H1 (cell line): ENCODE data around the gene COL25A1. TPM values are rescaled to one million over a fixed set of nuclear protein-coding genes. Genes with fewer than 3 reads are reported as not detected.

Experiments used
- CTCF ChIA-PET: fragments of 300-600 bp; sonication (Branson Sonifier 250); formaldehyde crosslinking; loops from one replicate; lab custom pipeline; 2021; ENCODE audit not compliant: partially characterized antibody; lab: Charles Lee
- POLR2A ChIA-PET: fragments of 300-600 bp; sonication (Branson Sonifier 250); formaldehyde crosslinking; loops from one replicate; lab custom pipeline; 2021; ENCODE audit warnings: inconsistent platforms; ENCODE audit not compliant: partially characterized antibody; lab: Charles Lee
- DNase-seq, 2 experiments: peaks; one replicate each; pipeline versions ENCODE4 v3.0.0 to v3.0.0-alpha.2; 2010 to 2022; ENCODE audit warnings: low spot score in 2 of 2, low read depth in 1 of 2, mixed read lengths in 1 of 2
- FAIRE-seq: peaks from 2 replicates; lab custom pipeline; 2011; peaks lifted over from hg19 to GRCh38; lab: Jason Lieb, UNC
- H2AFZ ChIP-seq: 2 replicates; pipeline ENCODE4 v1.8.1; 2012; ENCODE audit warnings: low read length, inconsistent platforms
- H2AK5ac ChIP-seq: 2 replicates; pipeline ENCODE4 v1.6.1; 2013; ENCODE audit warnings: low read depth, low read length
- H2BK120ac ChIP-seq: replicated peaks from 2 replicates; pipeline ENCODE3; 2013; ENCODE audit warnings: low read depth, low read length, inconsistent platforms
- H2BK12ac ChIP-seq: 2 replicates; pipeline ENCODE4 v1.6.1; 2013; ENCODE audit warnings: low read depth, low read length
- H2BK15ac ChIP-seq: 2 replicates; pipeline ENCODE4 v1.6.1; 2013; ENCODE audit warnings: low read length
- H2BK20ac ChIP-seq: 2 replicates; pipeline ENCODE4 v1.6.1; 2013; ENCODE audit warnings: low read length
- H2BK5ac ChIP-seq: 2 replicates; pipeline ENCODE4 v1.6.1; 2013; ENCODE audit warnings: low read depth, low read length
- H3K14ac ChIP-seq: 2 replicates; pipeline ENCODE4 v1.6.1; 2013; ENCODE audit warnings: inconsistent platforms; ENCODE audit not compliant: insufficient read length
- H3K18ac ChIP-seq: 2 replicates; pipeline ENCODE4 v1.6.1; 2013; ENCODE audit warnings: low read length; ENCODE audit errors: extremely low read depth
- H3K23ac ChIP-seq: 2 replicates; pipeline ENCODE4 v1.6.1; 2013; ENCODE audit warnings: inconsistent platforms; ENCODE audit not compliant: insufficient read length
- H3K23me2 ChIP-seq: 2 replicates; pipeline ENCODE4 v1.6.1; 2013; ENCODE audit warnings: low read depth, low read length
- H3K27ac ChIP-seq: 2 replicates; pipeline ENCODE4 v1.6.1; 2011; ENCODE audit warnings: low read depth, low read length, inconsistent platforms
- H3K27me3 ChIP-seq, 4 experiments: replicated peaks in 1 of 4; 1 replicate in 1 of 4; 2 replicates in 3 of 4; pipeline versions ENCODE4 v1.6.1 to v1.8.1; 2011 to 2013; ENCODE audit warnings: low read length in 3 of 4, mild to moderate bottlenecking in 3 of 4, inconsistent platforms in 2 of 4, mixed read lengths in 2 of 4, moderate library complexity in 1 of 4; ENCODE audit not compliant: control insufficient read depth in 3 of 4, insufficient read depth in 3 of 4; ENCODE audit errors: extremely low read depth in 1 of 4
- H3K36me3 ChIP-seq, 4 experiments: 2 replicates each; pipeline versions ENCODE4 v1.6.1 to v1.8.1; 2011 to 2013; ENCODE audit warnings: mild to moderate bottlenecking in 4 of 4, low read length in 3 of 4, moderate library complexity in 2 of 4, control low read depth in 1 of 4, inconsistent platforms in 1 of 4; ENCODE audit not compliant: insufficient read depth in 4 of 4, control insufficient read depth in 2 of 4
- H3K4ac ChIP-seq: replicated peaks from 2 replicates; pipeline ENCODE3; 2013; ENCODE audit warnings: low read length, low read depth, mixed read lengths, inconsistent platforms; ENCODE audit not compliant: insufficient read length
- H3K4me1 ChIP-seq, 4 experiments: replicated peaks in 1 of 4; 1 replicate in 1 of 4; 2 replicates in 3 of 4; pipeline versions ENCODE4 v1.6.1 to v1.8.1; 2011 to 2013; ENCODE audit warnings: low read length in 3 of 4, inconsistent platforms in 2 of 4, mixed read lengths in 1 of 4; ENCODE audit not compliant: insufficient read depth in 4 of 4, control insufficient read depth in 3 of 4
- H3K4me2 ChIP-seq, 2 experiments: 2 replicates each; pipeline versions ENCODE4 v1.6.1 to v1.8.1; 2011 to 2013; ENCODE audit warnings: low read depth in 2 of 2, low read length in 2 of 2, control low read depth in 1 of 2, inconsistent platforms in 1 of 2, mild to moderate bottlenecking in 1 of 2; ENCODE audit not compliant: insufficient read depth in 1 of 2
- H3K4me3 ChIP-seq, 4 experiments: fragments of 200-600, 300-600 bp in 1 of 4; sonication (generic), shearing (Covaris generic), sonication (Bioruptor Twin) in 1 of 4; 2 replicates each; pipeline versions ENCODE4 v1.5.1 to v1.8.1; 2011 to 2016; ENCODE audit warnings: low read length in 4 of 4, low read depth in 3 of 4, control low read depth in 2 of 4, inconsistent platforms in 2 of 4, mild to moderate bottlenecking in 2 of 4, mixed read lengths in 1 of 4, moderate library complexity in 1 of 4; ENCODE audit not compliant: insufficient read depth in 2 of 4; ENCODE audit errors: extremely low read depth in 1 of 4
- H3K56ac ChIP-seq: replicated peaks from 2 replicates; pipeline ENCODE3; 2013; ENCODE audit warnings: low read depth, mild to moderate bottlenecking, mixed read lengths, low read length, inconsistent platforms; ENCODE audit not compliant: insufficient read length
- H3K79me1 ChIP-seq: 2 replicates; pipeline ENCODE4 v1.6.1; 2013; ENCODE audit warnings: low read depth, low read length, control low read depth
- H3K79me2 ChIP-seq, 2 experiments: 2 replicates each; pipeline versions ENCODE4 v1.6.1 to v1.8.1; 2012 to 2013; ENCODE audit warnings: low read length in 2 of 2, mild to moderate bottlenecking in 2 of 2, inconsistent platforms in 1 of 2; ENCODE audit not compliant: insufficient read depth in 2 of 2, control insufficient read depth in 1 of 2
- H3K9ac ChIP-seq, 4 experiments: replicated peaks in 1 of 4; 1 replicate in 1 of 4; 2 replicates in 3 of 4; pipeline versions ENCODE4 v1.6.1 to v1.8.1; 2011 to 2013; ENCODE audit warnings: low read depth in 3 of 4, low read length in 3 of 4, control low read depth in 2 of 4, mild to moderate bottlenecking in 2 of 4, moderate library complexity in 2 of 4, inconsistent platforms in 1 of 4; ENCODE audit errors: extremely low read depth in 1 of 4
- H3K9me3 ChIP-seq, 2 experiments: 2 replicates each; pipeline versions ENCODE4 v1.6.1 to v1.8.1; 2012 to 2013; ENCODE audit warnings: mild to moderate bottlenecking in 2 of 2, moderate library complexity in 2 of 2, control low read depth in 1 of 2, inconsistent platforms in 1 of 2, low read depth in 1 of 2, low read length in 1 of 2, mixed read lengths in 1 of 2; ENCODE audit not compliant: insufficient read depth in 2 of 2
- H4K20me1 ChIP-seq, 2 experiments: replicated peaks in 1 of 2; 2 replicates each; pipeline versions ENCODE3 to v1.8.1; 2011 to 2013; ENCODE audit warnings: inconsistent platforms in 2 of 2, low read length in 2 of 2, mild to moderate bottlenecking in 1 of 2; ENCODE audit not compliant: insufficient read depth in 2 of 2, control insufficient read depth in 1 of 2
- H4K5ac ChIP-seq: 2 replicates; pipeline ENCODE4 v1.6.1; 2013; ENCODE audit warnings: low read length, low read depth, mixed read lengths, inconsistent platforms; ENCODE audit not compliant: insufficient read length
- H4K8ac ChIP-seq: 2 replicates; pipeline ENCODE4 v1.8.0; 2013; ENCODE audit warnings: mild to moderate bottlenecking, moderate library complexity, low read length, inconsistent platforms; ENCODE audit not compliant: insufficient read depth; ENCODE audit errors: extremely low read depth
- H4K91ac ChIP-seq: replicated peaks from 2 replicates; pipeline ENCODE3; 2013; ENCODE audit warnings: low read length, mixed read lengths, inconsistent platforms; ENCODE audit not compliant: insufficient read length
- ATF3 ChIP-seq: IDR thresholded peaks from 2 replicates; pipeline ENCODE4 v1.6.1; 2011; ENCODE audit warnings: low read depth, mild to moderate bottlenecking, low read length; ENCODE audit not compliant: insufficient read depth
- SIN3A ChIP-seq, 2 experiments: IDR thresholded peaks in 1 of 2; conservative IDR thresholded peaks in 1 of 2; 2 replicates each; pipeline ENCODE4 v1.6.1; 2011 to 2012; ENCODE audit warnings: low read length in 2 of 2, improper control_type of control experiment in 1 of 2, low read depth in 1 of 2, mild to moderate bottlenecking in 1 of 2
- SIX5 ChIP-seq: IDR thresholded peaks from 2 replicates; pipeline ENCODE4 v1.6.1; 2011; ENCODE audit warnings: mild to moderate bottlenecking, low read depth, low read length
- SRF ChIP-seq: IDR thresholded peaks from 2 replicates; pipeline ENCODE4 v1.6.1; 2011; ENCODE audit warnings: mild to moderate bottlenecking, low read depth, low read length, moderate library complexity
- TEAD4 ChIP-seq: IDR thresholded peaks from 2 replicates; pipeline ENCODE4 v1.6.1; 2012; ENCODE audit warnings: low read depth, low read length, inconsistent platforms, mixed read lengths
- WGBS, 2 experiments: shearing (Covaris generic) in 1 of 2; methylation state at CpG; one replicate each; pipeline versions ENCODE4 v1.1.6 to v1.1.7; 2013 to 2015; ENCODE audit warnings: low lambda C conversion rate in 2 of 2, mixed read lengths in 2 of 2, inconsistent platforms in 1 of 2, low coverage in 1 of 2, missing lambda C conversion rate in 1 of 2; ENCODE audit not compliant: insufficient replicate concordance in 2 of 2, insufficient coverage in 1 of 2, insufficient read length in 1 of 2; ENCODE audit errors: extremely low coverage in 1 of 2, missing lambda C conversion rate in 1 of 2; 5-methylcytosine and 5-hydroxymethylcytosine counted together
- polyA plus RNA-seq, 7 experiments: library from polyadenylated mRNA; depleted of rRNA in 3 of 7; stranded (reverse) in 5 of 7; unstranded in 2 of 7; fragments of >200 nt in 5 of 7; fragments of 200-250 nt in 2 of 7; gene quantifications; 1 replicate in 5 of 7; 2 replicates in 1 of 7; 4 replicates in 1 of 7; pipeline versions ENCODE4 v1.2.1 to v1.2.3, GENCODE V29; 2011 to 2013; ENCODE audit warnings: missing spikeins in 2 of 7, mixed read lengths in 2 of 7
- total RNA-seq: library from RNA; stranded (reverse); fragmentation: NEBNext Ultra II Directional; extraction: Animal tissue kit (Norgen Biotek cat#: 25700); gene quantifications from 2 replicates; pipeline ENCODE4 v1.2.1, GENCODE V29; 2021

The COL25A1 gene
- total and polyA plus RNA-seq, 2 of the 8 experiments (the other 6 are each of a cell fraction or from before 2014, with no cell fraction given), result 1.1 to 8.3 TPM

- H3K23me2 ChIP-seq, result no peaks in the 10 kb centered on the region; the same call in 1 of the 2 replicates
- no peaks in the 10 kb centered on the region for H3K27me3 ChIP-seq
- H2AFZ ChIP-seq, result no peak overlapping the region
- H2BK120ac ChIP-seq, result no peak overlapping the region
- H3K18ac ChIP-seq, result no peak overlapping the region
- H2BK20ac ChIP-seq, result no peak overlapping the region
- no peak overlapping the region for H2BK12ac ChIP-seq
- H3K79me1 ChIP-seq, result no peaks in the 10 kb centered on the region
- no peaks in the 10 kb centered on the region for H3K4me1 ChIP-seq
- H3K4me3 ChIP-seq, result no peak overlapping the region
- H3K9ac ChIP-seq, result no peak overlapping the region
- no peaks in the 10 kb centered on the region for H3K79me2 ChIP-seq
- H3K23ac ChIP-seq, result no peak overlapping the region
- no peak overlapping the region for H2BK15ac ChIP-seq
- H3K27ac ChIP-seq, result no peak overlapping the region
- FAIRE-seq (no peak), DNase-seq (no peak)
- no peaks in the 10 kb centered on the region for H4K20me1 ChIP-seq
- no peak overlapping the region for H4K5ac ChIP-seq
- H3K14ac ChIP-seq, result no peak overlapping the region
- no peak overlapping the region for H3K4me2 ChIP-seq
- H4K8ac ChIP-seq, result no peak overlapping the region
- POLR2A ChIA-PET, result no interaction called here
- WGBS, 2 experiments, result 88% methylated on average over 5 of the region's 5 CpGs; no CpG with 5 or more reads in 1 of the 2 experiments
- no peak overlapping the region for H2BK5ac ChIP-seq
- no peaks in the 10 kb centered on the region for H3K36me3 ChIP-seq
- H3K4ac ChIP-seq, result no peak overlapping the region
- H3K9me3 ChIP-seq, result no peaks in the 10 kb centered on the region
- no peak overlapping the region for H3K56ac ChIP-seq
- H2AK5ac ChIP-seq, result no peak overlapping the region
- CTCF ChIA-PET, result interaction anchor here (0.7 kb wide), 1 partner anchor 11 kb away, joined by 3 read pairs; no protein-coding TSS in a partner anchor
- H4K91ac ChIP-seq, result no peak overlapping the region
- TF ChIP-seq ATF3 (no peak), SIN3A (conservative IDR thresholded peaks at IDR 0.05 in 1 of 2, IDR thresholded peaks at IDR 0.05 in 1 of 2; ENCODE audit: low read depth in 1 of 2, low read length in 2 of 2) (no peak), SIX5 (no peak), TEAD4 (no peak), SRF (no peak)
Measured at GRCh38 chr4:109040441-109040840, 262.0 kb downstream of the COL25A1 start.
